ENCODE data around the gene PSMB7.

The PSMB7 gene

DNA sequence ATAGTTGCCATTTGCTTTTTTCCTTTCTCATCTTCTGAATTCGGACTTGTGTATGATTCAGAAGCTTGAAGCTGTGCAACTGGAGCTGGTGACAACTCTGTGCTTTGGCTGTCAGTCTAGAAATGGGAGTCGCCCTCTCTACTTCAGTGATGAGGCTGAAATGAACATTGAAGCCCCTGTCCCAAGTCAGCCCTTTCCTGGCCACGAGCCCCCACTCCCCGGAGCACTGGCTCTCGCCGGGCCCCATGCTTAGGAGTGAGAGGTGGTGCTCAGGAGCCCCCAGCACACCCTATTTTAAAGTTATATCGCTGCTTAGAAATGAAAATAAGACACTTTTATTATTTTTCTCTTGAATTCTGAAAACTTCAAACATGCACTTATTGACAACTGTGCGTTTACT, 66.0 kb downstream of the PSMB7 start:
- Histone ChIP-seq H3K27me3 (no peaks in the 10 kb centered on the region), H3K36me3 (peaks cover 45 to 100% (median 94%) of the 10 kb centered on the region in 3 donors), H3K9me3 (no peaks in the 10 kb centered on the region), H3K27ac (no peak overlapping the region), H3K4me1 (peaks cover 0 to 1% (median 0%) of the 10 kb centered on the region in 4 donors), H3K4me3 (no peak overlapping the region)
- intact Hi-C loops (cut with DNase I; ENCODE audit: low total_unique reads), result no loop called here
- TF ChIP-seq, protein P1, sequence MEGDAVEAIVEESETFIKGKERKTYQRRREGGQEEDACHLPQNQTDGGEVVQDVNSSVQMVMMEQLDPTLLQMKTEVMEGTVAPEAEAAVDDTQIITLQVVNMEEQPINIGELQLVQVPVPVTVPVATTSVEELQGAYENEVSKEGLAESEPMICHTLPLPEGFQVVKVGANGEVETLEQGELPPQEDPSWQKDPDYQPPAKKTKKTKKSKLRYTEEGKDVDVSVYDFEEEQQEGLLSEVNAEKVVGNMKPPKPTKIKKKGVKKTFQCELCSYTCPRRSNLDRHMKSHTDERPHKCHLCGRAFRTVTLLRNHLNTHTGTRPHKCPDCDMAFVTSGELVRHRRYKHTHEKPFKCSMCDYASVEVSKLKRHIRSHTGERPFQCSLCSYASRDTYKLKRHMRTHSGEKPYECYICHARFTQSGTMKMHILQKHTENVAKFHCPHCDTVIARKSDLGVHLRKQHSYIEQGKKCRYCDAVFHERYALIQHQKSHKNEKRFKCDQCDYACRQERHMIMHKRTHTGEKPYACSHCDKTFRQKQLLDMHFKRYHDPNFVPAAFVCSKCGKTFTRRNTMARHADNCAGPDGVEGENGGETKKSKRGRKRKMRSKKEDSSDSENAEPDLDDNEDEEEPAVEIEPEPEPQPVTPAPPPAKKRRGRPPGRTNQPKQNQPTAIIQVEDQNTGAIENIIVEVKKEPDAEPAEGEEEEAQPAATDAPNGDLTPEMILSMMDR (IDR thresholded peaks at IDR 0.05), result no peak
- DNase-seq, result peak in 1 of 2 donors; percentile 37

DNA sequence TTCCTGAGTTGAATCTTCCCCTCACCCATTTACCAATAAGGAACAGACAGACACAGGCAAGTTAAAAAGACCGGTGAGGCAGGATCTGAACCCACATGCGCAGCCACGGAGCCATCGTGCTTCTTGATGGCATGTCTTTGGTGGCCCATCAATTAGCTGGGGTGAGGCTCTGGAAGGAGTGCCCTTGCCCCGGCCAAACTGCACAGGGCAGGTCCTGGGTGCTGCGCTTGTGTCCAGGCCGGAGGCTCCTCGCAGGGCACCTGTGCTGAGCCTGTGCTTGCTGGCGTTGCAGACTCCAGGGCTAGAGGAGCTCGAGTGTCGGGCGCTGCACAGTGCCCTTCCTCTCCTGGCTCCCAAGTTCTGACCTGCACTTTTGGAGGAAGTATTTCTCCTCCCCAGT, 66.4 kb downstream of the PSMB7 start:
- DNase-seq, result peak; percentile 16 to 46
- Histone ChIP-seq H3K27me3 (no peaks in the 10 kb centered on the region), H3K27ac (no peak overlapping the region), H3K36me3 (peaks cover 45 to 100% (median 89%) of the 10 kb centered on the region in 3 donors), H3K4me1 (no peaks in the 10 kb centered on the region), H3K4me3 (no peak overlapping the region), H3K9me3 (no peaks in the 10 kb centered on the region)
- intact Hi-C loops (cut with DNase I; ENCODE audit: low total_unique reads), result no loop called here
- TF ChIP-seq, protein P1 (IDR thresholded peaks at IDR 0.05), result no peak

DNA sequence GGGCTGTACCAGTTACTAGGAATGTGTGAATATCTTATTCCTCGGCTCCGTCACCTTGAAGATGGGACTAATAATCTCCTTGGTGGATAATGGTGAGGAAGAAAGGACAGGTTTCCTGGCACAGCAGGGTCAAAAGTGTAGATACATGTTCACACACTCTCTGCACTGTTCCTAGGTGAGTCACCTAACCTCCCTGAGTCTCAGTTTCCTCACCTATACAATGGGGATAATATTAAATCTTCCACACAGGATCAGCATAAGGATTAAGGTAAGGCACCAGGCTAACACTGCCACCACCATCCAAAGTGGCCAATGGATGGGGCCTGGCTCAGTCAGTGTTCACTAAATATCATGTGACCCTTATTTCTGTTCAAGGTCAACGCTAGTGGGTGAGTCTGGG, 66.9 kb downstream of the PSMB7 start:
- intact Hi-C loops (cut with DNase I; ENCODE audit: low total_unique reads), result no loop called here
- peaks cover 45 to 99% (median 86%) of the 10 kb centered on the region in 3 donors for H3K36me3 ChIP-seq
- TF ChIP-seq, protein P1 (IDR thresholded peaks at IDR 0.05), result no peak
- H3K27me3 ChIP-seq, result no peaks in the 10 kb centered on the region
- no peak overlapping the region for H3K27ac ChIP-seq
- peak in 1 of 2 donors; percentile 29 for DNase-seq
- H3K4me3 ChIP-seq, result no peak overlapping the region
- no peaks in the 10 kb centered on the region for H3K9me3 ChIP-seq
- H3K4me1 ChIP-seq, result peaks cover 0 to 3% (median 2%) of the 10 kb centered on the region in 4 donors

DNA sequence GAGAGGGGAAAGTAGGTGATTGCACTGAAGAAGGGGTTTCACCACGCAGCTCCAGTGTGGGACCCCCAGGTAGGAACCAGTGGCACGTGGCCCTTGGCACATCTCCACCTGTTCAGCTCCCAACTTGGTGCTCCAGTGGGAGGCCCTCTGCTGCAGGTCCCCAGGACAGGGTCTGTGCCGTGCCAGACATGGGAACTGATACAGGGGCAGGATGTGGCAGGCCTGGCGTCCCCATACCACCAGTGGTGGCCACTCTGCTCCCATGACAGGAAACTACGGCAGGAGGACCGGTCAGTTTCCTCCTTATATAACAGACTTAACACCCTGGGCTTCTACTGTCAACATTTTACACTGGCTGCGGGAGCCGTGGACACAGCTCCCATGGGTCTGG, 67.3 kb downstream of the PSMB7 start:
- TF ChIP-seq, protein P1 (IDR thresholded peaks at IDR 0.05), result no peak
- Histone ChIP-seq H3K36me3 (peaks cover 41 to 95% (median 85%) of the 10 kb centered on the region in 3 donors), H3K4me3 (no peak overlapping the region), H3K27me3 (no peaks in the 10 kb centered on the region), H3K9me3 (no peaks in the 10 kb centered on the region), H3K27ac (no peak overlapping the region), H3K4me1 (peaks cover 0 to 7% (median 6%) of the 10 kb centered on the region in 4 donors)
- peak in 1 of 2 donors; percentile 59 for DNase-seq
- intact Hi-C loops (cut with DNase I; ENCODE audit: low total_unique reads), result no loop called here

DNA sequence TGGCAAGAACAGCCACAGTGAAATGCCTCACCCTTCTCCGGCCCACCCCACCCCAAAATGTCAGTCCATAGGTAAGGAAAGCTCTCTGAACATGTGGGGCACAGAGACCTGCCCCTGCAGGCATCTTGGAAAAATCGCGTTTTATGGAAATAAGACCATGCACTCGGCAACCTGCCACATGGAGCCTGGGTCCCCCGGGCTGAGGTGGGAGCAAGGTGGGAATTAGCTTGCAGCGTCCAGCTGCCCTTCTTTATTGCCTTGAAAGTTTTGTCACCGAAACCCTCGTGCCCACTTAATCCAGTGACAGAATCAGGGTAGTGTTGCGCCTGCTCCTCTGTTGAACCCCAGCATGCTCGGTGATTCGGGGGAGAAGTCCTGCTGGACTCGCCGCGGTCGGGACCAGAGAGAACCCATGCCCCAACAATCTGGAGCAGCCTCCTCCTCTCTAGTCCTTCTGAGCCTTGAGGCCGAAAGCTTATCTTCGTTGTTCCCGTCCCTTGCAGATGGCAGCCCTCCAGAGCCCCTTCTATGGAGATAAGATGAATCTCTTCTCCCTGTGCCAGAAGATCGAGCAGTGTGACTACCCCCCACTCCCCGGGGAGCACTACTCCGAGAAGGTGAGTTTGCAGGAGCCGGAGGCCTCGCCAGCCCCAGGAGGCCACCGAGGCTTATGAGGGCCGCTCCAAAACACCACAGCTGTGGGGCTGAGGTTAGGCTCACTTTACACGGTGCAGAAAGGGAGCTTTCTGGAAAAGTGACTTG, 67.9 kb downstream of the PSMB7 start:
- Histone ChIP-seq H3K27ac (no peak overlapping the region), H3K4me3 (no peak overlapping the region), H3K27me3 (no peaks in the 10 kb centered on the region), H3K36me3 (peaks cover 36 to 89% (median 79%) of the 10 kb centered on the region in 3 donors), H3K4me1 (peaks cover 5 to 13% (median 10%) of the 10 kb centered on the region in 4 donors), H3K9me3 (no peaks in the 10 kb centered on the region)
- intact Hi-C loops (cut with DNase I; ENCODE audit: low total_unique reads), result no loop called here
- TF ChIP-seq, protein P1 (IDR thresholded peaks at IDR 0.05), result no peak
- DNase-seq, result peak in 1 of 2 donors; percentile 56
